Nephron progenitor cell (in vitro differentiated cells): ENCODE measurements around the gene IRAK2.
"Not testable (repeated sequence)": the region's sequence is repeated elsewhere in the genome, so short reads cannot be mapped to it uniquely, and the experiment has no call there.

Experiments used
- DNase-seq: peaks from one replicate; pipeline ENCODE4 v3.0.0; 2021
- H3K27ac Mint-ChIP-seq: 2 replicates; pipeline ENCODE4 v1.8.0; 2021; ENCODE audit warnings: mild to moderate bottlenecking, moderate library complexity, mixed read lengths
- H3K27me3 Mint-ChIP-seq: 2 replicates; pipeline ENCODE4 v1.8.0; 2021; ENCODE audit warnings: mild to moderate bottlenecking, low read depth, mixed read lengths; ENCODE audit not compliant: poor library complexity
- H3K36me3 Mint-ChIP-seq: 2 replicates; pipeline ENCODE4 v1.8.0; 2021; ENCODE audit warnings: low read depth, mixed read lengths
- H3K4me1 Mint-ChIP-seq: 2 replicates; pipeline ENCODE4 v1.8.0; 2021; ENCODE audit warnings: mixed read lengths
- H3K4me3 Mint-ChIP-seq: 2 replicates; pipeline ENCODE4 v1.8.0; 2021; ENCODE audit warnings: mild to moderate bottlenecking, moderate library complexity, mixed read lengths
- H3K9me3 Mint-ChIP-seq: 2 replicates; pipeline ENCODE4 v1.8.0; 2021; ENCODE audit warnings: mild to moderate bottlenecking, moderate library complexity, mixed read lengths
- TF ChIP-seq, protein P1 (sequence below): fragments of 200-600 bp; sonication (generic); IDR thresholded peaks from 2 replicates; pipeline ENCODE4 v1.5.0; 2021; ENCODE audit warnings: antibody characterized with exemption

IRAK2 gene

DNA sequence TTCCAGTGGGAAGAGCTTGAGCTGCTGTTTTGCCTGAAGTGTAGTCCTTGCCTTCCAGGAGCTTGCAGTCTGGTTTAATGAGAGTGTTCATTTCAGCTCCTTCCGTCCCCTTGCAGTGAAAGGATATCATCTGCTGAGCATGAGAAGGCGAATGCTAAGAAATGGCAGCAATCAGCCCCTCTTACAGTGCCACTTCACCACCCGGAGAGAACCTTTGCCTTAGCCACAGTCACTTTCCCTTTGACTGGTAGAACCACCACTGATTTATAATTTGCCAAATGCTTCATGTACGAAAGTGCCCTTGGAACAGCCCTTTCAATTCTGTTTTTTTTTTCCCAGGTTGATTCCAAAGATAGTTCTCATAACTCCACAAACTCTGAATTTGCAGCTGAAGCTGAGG lies 95.1 kb downstream of the IRAK2 start:
- DNase-seq: no peak
- no peak overlapping the region for H3K27ac Mint-ChIP-seq
- H3K9me3 Mint-ChIP-seq: no peaks in the 10 kb centered on the region
- H3K27me3 Mint-ChIP-seq: peaks cover 7% of the 10 kb centered on the region
- H3K4me3 Mint-ChIP-seq: no peak overlapping the region
- H3K4me1 Mint-ChIP-seq: peaks cover 25% of the 10 kb centered on the region
- TF ChIP-seq, protein P1, sequence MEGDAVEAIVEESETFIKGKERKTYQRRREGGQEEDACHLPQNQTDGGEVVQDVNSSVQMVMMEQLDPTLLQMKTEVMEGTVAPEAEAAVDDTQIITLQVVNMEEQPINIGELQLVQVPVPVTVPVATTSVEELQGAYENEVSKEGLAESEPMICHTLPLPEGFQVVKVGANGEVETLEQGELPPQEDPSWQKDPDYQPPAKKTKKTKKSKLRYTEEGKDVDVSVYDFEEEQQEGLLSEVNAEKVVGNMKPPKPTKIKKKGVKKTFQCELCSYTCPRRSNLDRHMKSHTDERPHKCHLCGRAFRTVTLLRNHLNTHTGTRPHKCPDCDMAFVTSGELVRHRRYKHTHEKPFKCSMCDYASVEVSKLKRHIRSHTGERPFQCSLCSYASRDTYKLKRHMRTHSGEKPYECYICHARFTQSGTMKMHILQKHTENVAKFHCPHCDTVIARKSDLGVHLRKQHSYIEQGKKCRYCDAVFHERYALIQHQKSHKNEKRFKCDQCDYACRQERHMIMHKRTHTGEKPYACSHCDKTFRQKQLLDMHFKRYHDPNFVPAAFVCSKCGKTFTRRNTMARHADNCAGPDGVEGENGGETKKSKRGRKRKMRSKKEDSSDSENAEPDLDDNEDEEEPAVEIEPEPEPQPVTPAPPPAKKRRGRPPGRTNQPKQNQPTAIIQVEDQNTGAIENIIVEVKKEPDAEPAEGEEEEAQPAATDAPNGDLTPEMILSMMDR: no peak
- H3K36me3 Mint-ChIP-seq: peaks cover 81% of the 10 kb centered on the region

DNA sequence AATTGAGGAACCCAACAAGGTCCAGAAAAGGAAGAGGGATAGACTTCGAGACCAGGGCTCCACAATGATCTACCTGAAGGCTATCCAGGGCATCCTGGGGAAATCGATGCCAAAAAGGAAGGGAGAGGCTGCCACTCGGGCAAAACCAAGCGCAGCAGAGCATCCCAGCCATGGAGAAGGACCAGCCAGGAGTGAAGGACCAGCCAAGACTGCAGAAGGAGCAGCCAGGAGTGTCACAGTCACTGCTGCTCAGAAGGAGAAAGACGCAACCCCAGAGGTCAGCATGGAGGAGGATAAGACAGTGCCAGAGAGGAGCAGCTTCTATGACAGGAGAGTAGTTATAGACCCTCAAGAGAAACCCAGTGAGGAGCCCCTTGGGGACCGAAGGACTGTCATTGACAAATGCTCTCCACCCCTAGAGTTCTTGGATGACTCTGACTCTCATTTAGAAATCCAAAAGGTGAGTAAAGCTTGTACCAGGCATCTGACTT lies 95.5 kb downstream of the IRAK2 start:
- no peak overlapping the region for H3K4me3 Mint-ChIP-seq
- DNase-seq: no peak
- H3K4me1 Mint-ChIP-seq: peaks cover 25% of the 10 kb centered on the region
- H3K9me3 Mint-ChIP-seq: no peaks in the 10 kb centered on the region
- peaks cover 7% of the 10 kb centered on the region for H3K27me3 Mint-ChIP-seq
- no peak overlapping the region for H3K27ac Mint-ChIP-seq
- TF ChIP-seq, protein P1: no peak
- H3K36me3 Mint-ChIP-seq: peaks cover 78% of the 10 kb centered on the region

DNA sequence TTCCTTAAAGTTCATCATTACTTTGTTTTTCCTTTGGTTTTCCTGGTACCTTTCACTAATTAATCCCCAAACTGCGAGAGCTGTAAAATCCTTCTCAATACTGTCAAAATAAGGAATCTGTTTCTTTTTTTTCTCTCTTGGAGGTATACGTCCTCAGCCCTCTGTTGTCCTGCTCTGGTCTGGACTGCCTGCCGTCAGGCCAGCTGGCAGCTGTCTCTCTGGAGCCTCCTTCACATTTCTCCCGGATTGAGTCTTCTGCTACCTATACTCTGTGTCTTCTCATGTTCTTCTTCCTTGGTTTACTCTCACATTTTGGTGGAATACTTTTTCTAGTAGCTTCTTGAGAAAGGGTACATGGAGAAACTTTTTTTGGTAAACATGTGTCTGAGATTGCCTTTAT lies 97.3 kb downstream of the IRAK2 start:
- no peak for DNase-seq
- Mint-ChIP-seq H3K36me3 (peaks cover 73% of the 10 kb centered on the region), H3K27me3 (peaks cover 7% of the 10 kb centered on the region), H3K4me3 (no peak overlapping the region), H3K4me1 (peaks cover 20% of the 10 kb centered on the region), H3K9me3 (no peaks in the 10 kb centered on the region), H3K27ac (peak overlapping the region; percentile 8)
- TF ChIP-seq, protein P1: no peak

DNA sequence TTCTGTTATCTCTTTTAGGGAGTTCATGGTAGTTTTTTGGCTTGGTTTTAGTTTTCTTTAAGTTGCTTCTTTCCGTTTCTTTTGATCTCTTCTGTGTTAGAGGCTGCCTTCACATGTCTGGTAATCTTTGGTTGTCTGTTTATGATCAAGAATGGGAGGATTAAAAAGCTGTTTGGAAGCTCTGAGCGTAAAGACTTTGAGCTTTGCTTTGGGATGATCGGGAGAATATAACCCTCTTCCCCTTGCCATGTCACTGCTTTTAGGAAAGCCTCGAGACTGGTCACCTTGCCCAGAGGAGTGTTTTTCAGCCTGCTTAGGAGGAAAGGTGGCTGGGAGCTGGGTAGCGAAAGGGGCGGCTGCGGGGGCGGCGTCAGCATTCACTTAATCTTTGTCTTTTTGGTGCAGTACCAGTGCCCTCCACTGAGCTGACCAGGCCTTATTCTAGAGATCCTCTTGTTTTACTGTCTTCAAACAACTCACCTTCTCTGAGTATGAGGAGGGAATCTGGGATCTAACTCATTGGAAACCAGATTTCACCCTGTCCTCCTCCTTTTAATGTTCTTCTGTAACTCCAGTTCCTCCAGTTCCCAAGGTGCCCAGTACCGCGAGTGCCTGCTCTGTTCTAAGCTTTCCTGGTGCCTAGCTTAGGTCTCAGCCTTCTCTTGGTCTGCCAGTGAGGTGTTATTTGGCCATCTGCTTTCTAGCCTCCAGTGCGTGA lies 99.1 kb downstream of the IRAK2 start:
- H3K9me3 Mint-ChIP-seq: no peaks in the 10 kb centered on the region
- peak; percentile 68 for DNase-seq
- peaks cover 20% of the 10 kb centered on the region for H3K4me1 Mint-ChIP-seq
- H3K4me3 Mint-ChIP-seq: peak overlapping the region; percentile 7
- H3K27ac Mint-ChIP-seq: peak overlapping the region; percentile 52
- TF ChIP-seq, protein P1: peak; percentile 49
- peaks cover 70% of the 10 kb centered on the region for H3K36me3 Mint-ChIP-seq
- H3K27me3 Mint-ChIP-seq: peaks cover 7% of the 10 kb centered on the region

DNA sequence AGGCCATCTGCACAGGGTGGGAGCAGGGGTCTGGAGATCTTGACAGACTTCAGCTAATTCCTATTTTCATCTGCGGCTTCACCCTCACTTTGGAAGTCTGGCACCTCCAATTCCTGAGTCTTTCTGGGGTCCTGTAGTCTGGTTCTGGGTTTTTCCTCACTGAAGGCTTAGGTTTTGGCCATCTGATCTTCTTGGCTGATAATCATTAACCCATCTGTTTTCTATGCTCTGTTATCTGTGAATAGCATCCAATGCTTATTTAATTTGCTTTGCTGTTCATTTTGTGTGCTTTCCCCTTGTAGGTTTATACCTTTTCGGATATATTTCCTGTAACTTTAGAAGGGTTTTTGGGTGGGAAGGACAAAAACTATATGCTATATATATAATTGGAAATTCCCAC lies 101.1 kb downstream of the IRAK2 start:
- TF ChIP-seq, protein P1: no peak
- Mint-ChIP-seq H3K27ac (no peak overlapping the region), H3K27me3 (no peaks in the 10 kb centered on the region), H3K9me3 (no peaks in the 10 kb centered on the region), H3K4me1 (peaks cover 20% of the 10 kb centered on the region), H3K4me3 (no peak overlapping the region), H3K36me3 (peaks cover 64% of the 10 kb centered on the region)
- no peak for DNase-seq

DNA sequence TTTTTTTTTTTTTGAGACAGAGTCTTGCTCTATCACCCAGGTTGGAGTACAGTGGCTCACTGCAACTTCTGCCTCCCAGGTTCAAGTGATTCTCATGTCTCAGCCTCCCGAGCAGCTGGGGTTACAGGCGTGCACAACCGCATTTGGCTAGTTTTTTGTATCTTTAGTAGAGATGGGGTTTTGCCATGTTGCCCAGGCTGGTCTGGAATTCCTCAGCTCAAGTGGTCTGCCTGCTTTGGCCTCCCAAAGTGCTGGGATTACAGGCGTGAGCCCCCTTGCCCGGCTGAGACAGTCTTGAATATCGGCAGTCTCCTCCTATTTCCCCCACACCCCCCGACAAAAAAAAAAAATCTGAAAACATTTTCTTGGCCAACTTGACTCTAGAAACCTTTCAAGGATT lies 102.2 kb downstream of the IRAK2 start:
- H3K36me3 Mint-ChIP-seq: peaks cover 61% of the 10 kb centered on the region
- H3K27ac Mint-ChIP-seq, H3K4me3 Mint-ChIP-seq, H3K9me3 Mint-ChIP-seq, DNase-seq, H3K27me3 Mint-ChIP-seq: not testable (repeated sequence)
- H3K4me1 Mint-ChIP-seq: peaks cover 15% of the 10 kb centered on the region
